NCI-H345 (cell line): ENCODE measurements around the gene CRIM1.

ENCODE experiments used
- DNase-seq: peaks from one replicate; lab custom pipeline; 2025; lab: John Stamatoyannopoulos, UW

CRIM1 gene

DNA sequence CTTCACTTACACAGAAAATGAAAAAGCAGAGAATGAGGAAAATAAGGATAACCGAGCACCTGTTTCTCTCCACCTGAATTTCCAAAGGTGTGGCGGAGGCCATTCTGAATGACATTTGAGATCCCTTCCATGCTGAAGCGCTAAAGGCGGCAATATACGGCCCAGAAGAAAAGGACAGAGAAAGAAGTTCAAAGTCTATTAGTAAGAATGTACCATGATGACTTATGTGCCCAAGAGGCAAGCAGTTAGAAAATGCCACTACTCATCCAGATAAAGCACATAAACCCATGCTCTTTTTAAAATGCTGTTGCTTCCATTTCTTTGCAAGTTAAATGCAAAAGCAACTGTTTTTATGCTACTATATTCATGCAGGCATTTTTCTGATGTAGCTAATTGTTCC, 205.1 kb downstream of the CRIM1 start:
- no peak for DNase-seq

GRCh38 chr2:36561237-36561944, 205.8 kb downstream of the CRIM1 start:
- no peak for DNase-seq

GRCh38 chr2:36562240-36562639, 206.7 kb downstream of the CRIM1 start:
- no peak for DNase-seq

DNA sequence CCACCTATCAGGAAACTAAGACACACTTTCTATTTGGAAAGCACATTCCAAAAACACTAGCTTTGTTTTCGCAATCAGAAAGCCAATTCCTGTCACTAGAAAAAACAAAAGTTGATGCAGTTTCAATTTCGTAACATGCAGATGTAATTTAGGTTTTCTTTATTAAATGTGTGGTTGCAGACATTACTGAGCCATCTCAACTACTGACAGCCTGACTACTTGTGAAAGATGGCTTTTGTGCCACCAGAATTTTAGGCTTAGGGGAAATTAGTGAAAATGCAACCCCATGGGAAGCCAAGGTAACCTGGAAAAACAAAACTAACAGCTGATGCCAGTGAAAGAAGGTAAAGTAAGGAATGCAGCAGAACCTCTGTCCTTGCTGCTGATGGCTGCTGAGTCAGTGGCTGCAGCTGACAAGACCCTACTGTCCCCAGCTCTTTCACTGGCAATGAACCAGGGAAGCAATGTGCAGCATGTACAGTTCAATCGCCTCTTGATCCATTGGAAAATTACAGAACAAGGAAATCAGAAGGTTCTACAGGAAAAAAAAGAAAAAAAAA, 207.5 kb downstream of the CRIM1 start:
- DNase-seq: no peak

DNA sequence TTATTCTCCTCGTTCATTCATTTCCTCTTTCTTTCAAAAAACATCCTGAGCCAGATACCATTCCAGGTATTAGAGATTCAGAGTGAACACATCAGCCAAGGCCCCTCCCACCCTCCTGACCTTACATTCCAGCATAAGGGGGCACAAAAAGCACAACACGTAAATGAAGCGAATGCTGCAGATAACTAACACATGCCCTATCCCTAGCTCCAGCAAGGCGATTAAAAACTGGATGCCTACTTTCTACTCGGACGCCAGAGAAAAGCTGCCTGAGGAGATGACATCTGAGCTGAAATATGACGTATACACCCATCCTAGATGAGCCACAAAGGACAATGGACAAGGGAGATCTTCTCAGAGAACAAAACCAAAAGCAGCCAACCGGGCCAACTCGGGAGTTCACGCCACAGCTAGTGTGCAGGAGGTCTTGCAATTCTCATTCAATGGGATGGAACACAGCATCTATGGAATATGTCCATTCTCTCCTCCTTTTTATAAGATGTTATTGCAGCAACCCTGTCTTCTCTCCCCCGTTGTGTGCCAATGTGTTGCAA, 208.9 kb downstream of the CRIM1 start:
- DNase-seq: no peak

DNA sequence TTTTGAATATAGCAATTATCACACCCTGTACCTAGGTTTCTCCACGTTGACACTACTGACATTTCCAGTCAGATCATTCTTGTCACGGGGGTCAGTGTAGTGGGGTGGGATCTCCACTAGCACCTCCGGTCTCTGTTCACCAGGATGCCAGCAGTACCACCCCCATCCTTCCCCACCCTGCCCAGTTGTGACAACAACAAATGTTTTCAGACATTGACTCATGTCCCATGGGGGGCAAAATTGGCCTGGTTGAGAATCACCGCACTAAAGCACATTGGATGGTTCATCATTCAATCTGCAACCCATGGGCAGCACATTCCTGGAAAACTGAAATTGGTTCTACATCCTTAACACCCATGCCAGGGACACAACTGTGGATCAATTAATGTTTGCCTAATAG, 210.1 kb downstream of the CRIM1 start:
- DNase-seq: no peak

DNA sequence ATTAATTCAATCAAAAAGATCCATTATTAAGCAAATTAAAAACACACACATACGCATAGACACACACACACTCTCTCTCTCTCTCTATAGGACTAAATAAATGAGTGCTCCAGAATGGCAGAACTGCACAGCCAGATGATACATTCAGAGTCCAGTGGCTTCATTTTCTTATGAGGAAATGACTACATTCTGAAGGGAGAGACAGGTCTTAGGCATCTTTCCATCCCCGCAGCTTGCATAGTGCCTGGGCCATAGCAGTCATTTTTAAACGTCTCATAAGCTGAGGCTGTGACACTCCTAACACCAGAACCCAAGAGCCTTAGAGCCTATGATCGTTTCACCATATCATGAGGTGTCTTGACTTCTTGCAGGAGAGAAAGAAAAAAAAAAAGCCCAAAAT, 211.3 kb downstream of the CRIM1 start:
- no peak for DNase-seq

GRCh38 chr2:36567711-36568408, 212.3 kb downstream of the CRIM1 start:
- no peak for DNase-seq

DNA sequence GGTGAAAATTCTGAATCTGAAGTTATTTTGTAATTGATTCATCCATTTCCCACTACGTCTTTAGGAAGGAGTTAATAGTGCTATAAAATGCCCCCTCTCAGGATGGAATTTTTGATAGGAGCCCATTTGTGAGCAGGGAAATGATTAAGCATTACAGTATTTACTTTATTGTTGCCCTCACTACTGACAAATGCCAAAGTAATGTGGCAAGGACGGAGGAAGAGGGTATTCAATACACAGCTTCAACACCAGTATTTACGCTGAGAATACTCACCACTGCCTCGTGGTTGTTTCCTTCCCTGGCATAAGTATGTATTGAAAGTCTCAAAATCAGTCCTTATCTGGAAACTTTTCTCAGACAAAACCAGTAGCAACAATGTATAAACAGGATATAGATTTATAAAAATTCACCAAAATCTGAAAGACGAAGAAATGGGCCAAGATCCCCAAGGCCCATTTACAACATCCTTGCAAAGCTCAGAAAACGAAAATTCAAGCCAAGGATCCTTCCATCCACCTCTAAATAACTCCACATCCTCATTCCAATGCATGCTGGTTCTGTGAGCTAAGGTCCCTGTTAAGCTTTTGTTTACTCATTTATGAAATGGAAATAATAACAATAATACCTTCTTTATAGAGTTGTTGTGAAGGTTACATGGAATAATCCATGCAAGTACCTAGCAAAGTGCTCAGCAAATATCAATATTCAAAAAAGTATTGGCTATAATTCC, 213.1 kb downstream of the CRIM1 start:
- no peak for DNase-seq

GRCh38 chr2:36569267-36569856, 213.8 kb downstream of the CRIM1 start:
- no peak for DNase-seq

DNA sequence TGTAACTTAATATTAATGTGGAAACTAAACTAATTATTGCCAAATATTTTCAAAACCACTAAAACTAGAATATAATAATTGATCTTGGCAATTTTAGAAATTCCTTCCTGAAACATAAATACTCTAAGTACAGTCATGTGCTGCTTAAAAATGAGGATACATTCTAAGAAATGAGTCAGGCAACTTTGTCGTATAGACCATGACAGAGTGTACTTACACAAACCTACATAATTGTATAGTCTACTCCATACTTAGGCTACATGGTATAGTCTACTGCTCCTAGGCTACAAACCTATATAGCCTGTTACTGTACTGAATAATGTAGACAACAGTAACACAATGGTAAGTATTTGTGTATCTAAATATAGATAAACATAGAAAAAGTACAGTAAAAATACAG, 214.8 kb downstream of the CRIM1 start:
- DNase-seq: no peak

DNA sequence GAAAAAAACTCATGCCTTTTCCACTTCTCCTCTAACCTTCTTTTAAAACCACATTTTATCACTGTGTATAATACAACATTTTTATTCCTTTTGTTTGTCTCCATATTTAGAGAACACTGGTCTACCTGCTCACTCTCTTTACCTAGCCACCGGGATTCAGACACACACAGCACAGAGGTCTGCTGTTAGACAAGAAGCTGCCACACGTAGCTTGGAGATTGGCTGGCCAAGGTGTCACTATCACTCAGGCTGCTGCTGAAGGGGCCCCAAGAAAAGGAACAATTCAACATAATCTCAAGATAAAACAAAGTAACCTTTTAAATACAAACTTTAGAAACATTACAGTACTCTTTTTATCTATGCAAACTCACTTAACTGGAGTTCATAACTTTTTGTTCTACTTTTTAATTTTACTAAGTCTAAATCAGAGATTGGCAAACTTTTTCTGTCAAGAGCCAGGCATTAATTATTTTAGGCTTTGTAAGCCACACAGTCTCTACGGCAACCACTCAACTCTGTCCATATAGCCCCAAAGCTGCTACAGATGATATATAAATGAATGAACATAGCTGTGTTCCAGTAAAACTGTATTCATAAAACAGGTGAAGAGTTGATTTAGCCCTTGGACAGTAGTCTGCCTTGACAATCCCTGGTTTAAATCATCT, 216.6 kb downstream of the CRIM1 start:
- DNase-seq: no peak

DNA sequence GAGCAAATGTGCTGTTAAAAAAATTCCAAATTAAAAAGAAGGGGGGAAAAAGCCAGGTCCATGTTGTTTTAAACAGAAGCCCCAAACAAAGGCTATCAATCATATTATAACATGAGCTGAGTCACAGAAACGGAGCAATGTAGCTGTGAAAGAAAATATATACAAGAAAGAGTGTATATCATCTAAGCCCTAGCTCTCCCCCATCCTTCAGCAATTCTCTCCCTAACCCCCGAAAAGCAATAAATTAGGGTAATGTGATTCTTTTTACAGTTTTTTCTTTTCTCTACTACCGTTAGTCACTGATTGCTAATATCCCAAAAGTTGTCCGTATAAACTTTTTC, 217.1 kb downstream of the CRIM1 start:
- no peak for DNase-seq

GRCh38 chr2:36573165-36573564, 217.6 kb downstream of the CRIM1 start:
- DNase-seq: no peak

DNA sequence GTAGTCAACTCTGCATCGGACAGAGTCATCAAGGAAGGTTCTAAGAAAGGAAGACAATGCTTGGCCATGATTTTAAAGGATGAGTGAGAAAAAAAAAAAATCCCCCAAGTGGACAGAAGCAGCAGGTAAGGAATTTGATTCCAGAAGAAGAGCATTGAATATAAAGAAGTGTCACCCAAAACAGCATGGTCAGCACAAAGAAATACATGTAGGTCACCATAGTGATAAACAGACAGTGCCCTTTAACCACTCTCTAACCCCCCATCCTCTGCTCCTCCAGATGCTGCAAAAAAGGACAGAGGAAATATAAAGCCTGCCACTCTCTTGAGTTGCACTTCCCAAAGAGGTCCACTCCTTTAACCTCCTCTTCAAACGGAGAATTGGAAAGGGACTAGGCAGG, 219.0 kb downstream of the CRIM1 start:
- DNase-seq: no peak

- DNase-seq: no peak
Measured at GRCh38 chr2:36577884-36578283, 222.3 kb downstream of the CRIM1 start.

GRCh38 chr2:36578343-36579296, 223.0 kb downstream of the CRIM1 start:
- DNase-seq: no peak

- no peak for DNase-seq
Measured at GRCh38 chr2:36579297-36579664, 223.7 kb downstream of the CRIM1 start.

DNA sequence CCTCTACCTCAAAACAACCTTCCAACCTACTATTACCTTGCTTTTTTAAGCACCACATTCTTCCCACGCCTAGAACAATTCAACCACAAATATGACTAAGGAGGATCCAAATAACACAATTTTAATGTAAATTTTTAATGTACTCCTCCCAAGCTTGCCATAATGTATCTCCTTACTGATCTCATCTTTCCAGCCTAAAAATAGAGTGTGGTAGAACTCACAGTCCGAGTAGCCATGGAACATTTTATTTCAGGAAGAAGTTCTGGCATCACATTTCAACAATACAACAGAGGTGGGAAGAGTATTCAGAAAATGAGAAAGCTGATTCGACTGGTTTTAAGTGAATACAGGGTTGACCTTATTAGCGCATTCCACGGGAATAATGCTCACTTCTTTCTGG, 227.0 kb downstream of the CRIM1 start:
- no peak for DNase-seq

GRCh38 chr2:36582951-36583350, 227.4 kb downstream of the CRIM1 start:
- no peak for DNase-seq
